Gastroesophageal sphincter (tissue), 3 donors: Measurements from ENCODE around the gene JDP2.

Experiments
- POLR2A ChIP-seq, 2 donors: fragments of 450-650 bp; IDR thresholded peaks; one replicate each; pipeline ENCODE4 v1.6.1; 2017; ENCODE audit warnings: antibody characterized with exemption in 2 of 2, mild to moderate bottlenecking in 2 of 2, moderate library complexity in 1 of 2
- TF ChIP-seq, protein P1 (sequence below), 4 experiments: fragments of 200-600 bp in 2 of 4; fragments of 450-650 bp in 2 of 4; sonication (generic) in 1 of 4; IDR thresholded peaks; one replicate each; pipeline ENCODE4 v1.5.1; 2017 to 2019; ENCODE audit warnings: antibody characterized with exemption in 4 of 4, mild to moderate bottlenecking in 2 of 4, moderate library complexity in 2 of 4

- TF ChIP-seq, protein P1, sequence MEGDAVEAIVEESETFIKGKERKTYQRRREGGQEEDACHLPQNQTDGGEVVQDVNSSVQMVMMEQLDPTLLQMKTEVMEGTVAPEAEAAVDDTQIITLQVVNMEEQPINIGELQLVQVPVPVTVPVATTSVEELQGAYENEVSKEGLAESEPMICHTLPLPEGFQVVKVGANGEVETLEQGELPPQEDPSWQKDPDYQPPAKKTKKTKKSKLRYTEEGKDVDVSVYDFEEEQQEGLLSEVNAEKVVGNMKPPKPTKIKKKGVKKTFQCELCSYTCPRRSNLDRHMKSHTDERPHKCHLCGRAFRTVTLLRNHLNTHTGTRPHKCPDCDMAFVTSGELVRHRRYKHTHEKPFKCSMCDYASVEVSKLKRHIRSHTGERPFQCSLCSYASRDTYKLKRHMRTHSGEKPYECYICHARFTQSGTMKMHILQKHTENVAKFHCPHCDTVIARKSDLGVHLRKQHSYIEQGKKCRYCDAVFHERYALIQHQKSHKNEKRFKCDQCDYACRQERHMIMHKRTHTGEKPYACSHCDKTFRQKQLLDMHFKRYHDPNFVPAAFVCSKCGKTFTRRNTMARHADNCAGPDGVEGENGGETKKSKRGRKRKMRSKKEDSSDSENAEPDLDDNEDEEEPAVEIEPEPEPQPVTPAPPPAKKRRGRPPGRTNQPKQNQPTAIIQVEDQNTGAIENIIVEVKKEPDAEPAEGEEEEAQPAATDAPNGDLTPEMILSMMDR (IDR thresholded peaks at IDR 0.05), result no peak
- peak in 1 of 2 donors; percentile 21 for TF ChIP-seq POLR2A (IDR thresholded peaks at IDR 0.05)
These were observed 645 bp downstream of the JDP2 start for GRCh38 chr14:75428230-75429104.
